IPS-20b (cell line): ENCODE data around the gene PDPK1.

Source experiments
- H3K27ac ChIP-seq: one replicate; pipeline ENCODE4 v1.5.1; 2013; ENCODE audit warnings: low read length
- H3K27me3 ChIP-seq: 2 replicates; pipeline ENCODE4 v1.6.1; 2013; ENCODE audit warnings: mild to moderate bottlenecking, low read length, inconsistent platforms; ENCODE audit not compliant: insufficient read depth
- H3K36me3 ChIP-seq: 2 replicates; pipeline ENCODE4 v1.6.1; 2013; ENCODE audit warnings: low read depth, mild to moderate bottlenecking, inconsistent platforms, low read length, moderate library complexity; ENCODE audit not compliant: insufficient read depth
- H3K4me1 ChIP-seq: 2 replicates; pipeline ENCODE4 v1.6.1; 2013; ENCODE audit warnings: mild to moderate bottlenecking, control low read depth, inconsistent platforms, low read length, moderate library complexity; ENCODE audit not compliant: insufficient read depth
- H3K4me3 ChIP-seq: 2 replicates; pipeline ENCODE4 v1.5.1; 2013; ENCODE audit warnings: mild to moderate bottlenecking, low read length, inconsistent platforms
- H3K9ac ChIP-seq: 2 replicates; pipeline ENCODE4 v1.6.1; 2013; ENCODE audit warnings: low read depth, mild to moderate bottlenecking, inconsistent platforms, low read length, moderate library complexity
- H3K9me3 ChIP-seq: 2 replicates; pipeline ENCODE4 v1.6.1; 2013; ENCODE audit warnings: mild to moderate bottlenecking, low read depth, low read length, inconsistent platforms; ENCODE audit not compliant: insufficient read depth

Gene PDPK1

DNA sequence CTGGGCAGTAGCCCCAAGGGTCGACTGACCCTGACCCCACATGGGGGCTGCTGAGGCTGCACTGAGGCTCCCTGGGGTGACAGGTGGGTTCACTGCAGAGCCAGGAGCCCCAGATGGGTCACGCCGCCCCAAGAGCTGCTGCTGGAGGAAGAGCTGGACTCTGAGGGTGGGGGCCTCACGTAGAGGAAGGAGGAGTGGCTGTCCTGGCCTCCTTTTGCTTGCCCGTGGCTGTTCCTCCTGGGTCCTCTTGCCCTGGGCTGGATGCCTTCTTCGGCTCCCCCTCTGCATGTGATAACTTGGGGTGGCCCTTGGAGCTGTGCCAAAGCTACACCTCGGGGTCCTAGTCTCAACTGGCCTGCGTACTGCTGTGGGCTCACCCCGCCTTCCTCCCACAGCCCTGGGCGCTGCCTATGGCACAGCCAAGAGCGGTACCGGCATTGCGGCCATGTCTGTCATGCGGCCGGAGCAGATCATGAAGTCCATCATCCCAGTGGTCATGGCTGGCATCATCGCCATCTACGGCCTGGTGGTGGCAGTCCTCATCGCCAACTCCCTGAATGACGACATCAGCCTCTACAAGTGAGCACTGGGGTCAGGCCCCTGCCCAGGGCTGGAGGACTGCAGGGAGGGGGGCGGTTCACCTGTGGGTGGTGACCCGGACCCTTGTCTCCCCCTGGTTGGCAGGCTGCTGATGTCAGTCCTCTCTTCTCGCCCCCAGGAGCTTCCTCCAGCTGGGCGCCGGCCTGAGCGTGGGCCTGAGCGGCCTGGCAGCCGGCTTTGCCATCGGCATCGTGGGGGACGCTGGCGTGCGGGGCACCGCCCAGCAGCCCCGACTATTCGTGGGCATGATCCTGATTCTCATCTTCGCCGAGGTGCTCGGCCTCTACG lies 18.8 kb upstream of the PDPK1 start:
- no peaks in the 10 kb centered on the region for H3K9me3 ChIP-seq
- H3K4me1 ChIP-seq: peaks cover 8% of the 10 kb centered on the region
- no peak overlapping the region for H3K4me3 ChIP-seq
- no peak overlapping the region for H3K9ac ChIP-seq
- H3K36me3 ChIP-seq: peaks cover 18% of the 10 kb centered on the region; the same call in 1 of the 2 replicates
- no peak overlapping the region for H3K27ac ChIP-seq
- H3K27me3 ChIP-seq: no peaks in the 10 kb centered on the region

DNA sequence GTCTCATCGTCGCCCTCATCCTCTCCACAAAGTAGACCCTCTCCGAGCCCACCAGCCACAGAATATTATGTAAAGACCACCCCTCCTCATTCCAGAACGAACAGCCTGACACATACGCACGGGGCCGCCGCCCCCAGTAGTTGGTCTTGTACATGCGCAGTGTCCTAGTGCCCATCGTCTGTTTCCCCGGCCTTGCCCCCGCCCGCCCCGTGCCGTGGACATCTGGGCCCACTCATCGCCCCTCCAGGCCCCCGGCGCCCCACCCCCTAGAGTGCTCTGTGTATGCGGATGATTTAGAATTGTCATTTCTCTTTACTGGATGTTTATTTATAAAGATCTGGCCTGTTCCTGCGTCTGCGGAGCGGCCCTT lies 18.1 kb upstream of the PDPK1 start:
- no peaks in the 10 kb centered on the region for H3K9me3 ChIP-seq
- no peak overlapping the region for H3K9ac ChIP-seq
- no peak overlapping the region for H3K27ac ChIP-seq
- peaks cover 8% of the 10 kb centered on the region for H3K4me1 ChIP-seq
- no peaks in the 10 kb centered on the region for H3K27me3 ChIP-seq
- no peak overlapping the region for H3K4me3 ChIP-seq
- H3K36me3 ChIP-seq: peaks cover 24% of the 10 kb centered on the region

DNA sequence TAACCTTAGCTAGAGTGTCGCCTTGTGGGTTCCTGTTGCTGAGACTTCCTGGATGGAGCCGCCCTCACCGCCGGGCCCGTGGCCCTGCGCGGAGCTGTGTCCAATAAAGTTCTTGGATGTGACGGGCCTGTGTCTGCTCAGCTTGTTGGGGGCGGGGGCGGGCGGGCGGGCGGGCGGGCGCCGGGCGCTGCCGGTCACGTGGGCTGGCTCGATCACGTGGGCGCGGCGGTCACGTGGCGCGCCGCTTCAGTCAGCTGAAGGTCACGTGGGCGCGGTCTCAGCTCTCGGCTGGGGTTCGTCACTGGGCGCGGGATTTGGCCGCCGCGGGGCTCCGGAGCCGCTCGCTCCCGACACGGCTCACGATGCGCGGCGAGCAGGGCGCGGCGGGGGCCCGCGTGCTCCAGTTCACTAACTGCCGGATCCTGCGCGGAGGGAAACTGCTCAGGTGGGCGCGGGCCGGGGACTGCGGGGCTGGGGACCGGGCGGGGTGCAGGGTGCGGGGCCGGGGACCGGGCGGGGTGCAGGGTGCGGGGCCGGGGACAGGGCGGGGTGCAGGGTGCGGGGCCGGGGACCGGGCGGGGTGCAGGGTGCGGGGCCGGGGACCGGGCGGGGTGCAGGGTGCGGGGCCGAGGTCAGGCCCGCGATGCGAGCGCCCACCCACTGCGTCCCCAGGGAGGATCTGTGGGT lies 17.6 kb upstream of the PDPK1 start, which contains the start of gene AMDHD2:
TSS of gene AMDHD2 (plus strand) at position 275 of the 687 bp plus-strand sequence. CDS start at position 363, 88 bp downstream.
- peaks cover 8% of the 10 kb centered on the region for H3K4me1 ChIP-seq

DNA sequence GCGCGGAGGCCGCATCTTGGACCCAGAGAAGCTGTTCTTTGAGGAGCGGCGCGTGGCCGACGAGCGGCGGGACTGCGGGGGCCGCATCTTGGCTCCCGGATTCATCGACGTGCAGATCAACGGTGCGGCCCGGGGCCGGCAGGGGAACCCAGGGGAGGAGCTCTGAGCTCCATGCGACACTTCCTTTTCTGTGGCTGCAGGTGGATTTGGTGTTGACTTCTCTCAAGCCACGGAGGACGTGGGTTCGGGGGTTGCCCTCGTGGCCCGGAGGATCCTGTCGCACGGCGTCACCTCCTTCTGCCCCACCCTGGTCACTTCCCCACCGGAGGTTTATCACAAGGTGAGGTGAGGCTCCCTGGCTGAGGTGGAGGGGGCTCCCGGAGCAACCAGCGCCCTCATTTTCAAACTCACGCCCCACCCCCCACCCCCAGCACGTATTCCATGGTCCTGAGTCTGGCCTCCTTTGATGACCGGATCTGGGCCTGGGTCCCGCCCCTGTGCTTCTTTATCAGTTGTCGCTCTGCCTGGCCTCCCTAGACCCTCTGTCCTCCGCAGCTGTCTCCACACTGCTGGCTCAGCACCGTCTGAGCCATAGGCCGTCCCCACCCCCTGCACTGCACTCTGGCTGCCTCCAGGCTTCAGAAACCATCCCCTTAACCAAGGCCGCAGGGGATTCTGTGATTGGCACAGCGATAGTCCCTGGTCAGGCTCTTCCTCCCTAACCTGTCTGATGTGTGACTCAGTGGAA lies 16.9 kb upstream of the PDPK1 start:
- Histone ChIP-seq H3K27me3 (no peaks in the 10 kb centered on the region), H3K9ac (peak overlapping the region; percentile 77; the same call in 1 of the 2 replicates), H3K27ac (no peak overlapping the region), H3K4me3 (peak overlapping the region; percentile 77), H3K4me1 (peaks cover 8% of the 10 kb centered on the region; the same call in 1 of the 2 replicates), H3K36me3 (peaks cover 30% of the 10 kb centered on the region), H3K9me3 (no peaks in the 10 kb centered on the region)

More for the DNA sequence above, 17.6 kb upstream of the PDPK1 start, which contains the start of gene AMDHD2:
- no peaks in the 10 kb centered on the region for H3K27me3 ChIP-seq
- peaks cover 27% of the 10 kb centered on the region for H3K36me3 ChIP-seq
- H3K27ac ChIP-seq: no peak within 1 kb of the TSS
- no peaks in the 10 kb centered on the region for H3K9me3 ChIP-seq
- H3K9ac ChIP-seq: peak within 1 kb of the TSS; percentile 77; the same call in 1 of the 2 replicates
- peak within 1 kb of the TSS; percentile 77 for H3K4me3 ChIP-seq

DNA sequence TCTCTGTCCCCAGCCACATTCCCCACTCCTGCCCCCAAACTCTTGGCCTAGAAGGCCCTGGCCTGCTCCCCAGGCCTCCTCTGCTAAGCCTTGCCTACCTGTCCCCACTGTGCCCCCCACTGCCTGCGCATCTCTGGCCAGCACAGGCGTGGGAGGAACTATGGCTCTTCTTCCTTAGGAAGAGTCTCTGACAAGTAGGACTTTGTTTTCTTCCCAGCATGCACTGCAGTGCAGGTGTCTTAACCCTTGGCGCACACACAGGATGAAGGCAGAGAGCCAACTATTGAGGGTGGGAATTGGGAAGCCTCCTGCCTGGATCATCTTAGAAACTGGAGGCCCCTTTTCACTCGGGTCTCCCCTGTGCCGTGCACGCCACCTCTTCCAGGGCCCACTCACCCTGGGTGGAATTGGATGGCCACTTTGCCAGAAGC lies 14.0 kb upstream of the PDPK1 start:
- Histone ChIP-seq H3K27ac (no peak overlapping the region), H3K4me1 (0 out of 2 replicates have a peak, but pooled peaks cover 3% of the 10 kb centered on the region), H3K4me3 (no peak overlapping the region), H3K9me3 (no peaks in the 10 kb centered on the region), H3K9ac (no peak overlapping the region), H3K36me3 (peaks cover 37% of the 10 kb centered on the region), H3K27me3 (no peaks in the 10 kb centered on the region)

DNA sequence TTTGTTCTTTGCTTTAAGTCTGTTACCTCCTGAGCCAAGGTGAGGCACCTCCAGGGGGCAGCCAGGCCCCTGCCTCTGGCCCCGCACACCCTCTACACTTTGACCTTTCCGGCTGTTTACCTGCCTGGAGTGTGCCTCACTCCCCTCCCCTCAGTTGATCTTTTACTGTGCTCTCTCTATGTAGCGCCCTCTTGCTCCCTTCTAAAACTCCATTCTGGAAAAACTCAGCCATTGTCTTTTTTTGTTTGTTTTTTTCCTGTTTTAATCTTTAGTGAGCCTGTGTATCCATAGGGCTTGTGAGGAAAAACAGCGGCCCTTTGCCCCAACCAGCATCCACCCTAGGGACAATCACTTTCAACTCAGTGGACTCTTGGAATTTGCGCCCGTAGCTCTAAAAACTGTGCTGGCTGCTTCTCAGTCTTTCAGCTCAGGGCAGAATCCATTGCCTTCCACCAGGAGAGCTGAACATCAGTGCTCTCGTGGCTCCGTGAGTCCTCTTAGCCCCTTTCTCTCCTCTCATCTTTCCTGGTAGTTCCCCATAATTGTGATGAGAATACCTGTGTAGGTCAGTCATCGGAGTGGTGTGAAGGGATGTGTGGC lies 13.4 kb upstream of the PDPK1 start:
- H3K9ac ChIP-seq: no peak overlapping the region
- H3K36me3 ChIP-seq: peaks cover 43% of the 10 kb centered on the region
- H3K9me3 ChIP-seq: no peaks in the 10 kb centered on the region
- H3K4me3 ChIP-seq: no peak overlapping the region
- no peak overlapping the region for H3K27ac ChIP-seq
- no peaks in the 10 kb centered on the region for H3K27me3 ChIP-seq
- 0 out of 2 replicates have a peak, but pooled peaks cover 3% of the 10 kb centered on the region for H3K4me1 ChIP-seq

DNA sequence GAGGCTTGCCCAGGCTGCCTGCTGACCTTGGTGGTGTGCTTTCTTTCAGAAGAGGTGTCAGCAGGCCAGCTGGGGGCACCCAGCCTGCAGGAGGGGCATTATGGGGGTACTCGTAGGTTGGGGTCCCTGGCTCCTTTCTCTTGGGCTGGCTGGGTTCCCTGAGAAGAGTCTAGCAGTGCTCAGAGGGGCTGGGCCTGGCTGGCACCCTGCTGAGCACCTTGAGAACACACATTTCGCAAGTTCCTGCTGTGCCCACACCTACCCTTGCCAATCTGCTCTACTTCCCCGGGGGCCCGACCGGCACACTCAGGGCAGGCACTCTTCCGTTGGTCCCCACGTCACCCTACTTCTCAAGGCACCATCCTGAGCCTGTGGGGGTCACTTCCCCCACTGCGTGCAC lies 11.7 kb upstream of the PDPK1 start:
- H3K9ac ChIP-seq: no peak overlapping the region
- no peak overlapping the region for H3K4me3 ChIP-seq
- no peaks in the 10 kb centered on the region for H3K27me3 ChIP-seq
- H3K4me1 ChIP-seq: peaks cover 8% of the 10 kb centered on the region; the same call in 1 of the 2 replicates
- no peaks in the 10 kb centered on the region for H3K9me3 ChIP-seq
- no peak overlapping the region for H3K27ac ChIP-seq
- H3K36me3 ChIP-seq: peaks cover 47% of the 10 kb centered on the region

DNA sequence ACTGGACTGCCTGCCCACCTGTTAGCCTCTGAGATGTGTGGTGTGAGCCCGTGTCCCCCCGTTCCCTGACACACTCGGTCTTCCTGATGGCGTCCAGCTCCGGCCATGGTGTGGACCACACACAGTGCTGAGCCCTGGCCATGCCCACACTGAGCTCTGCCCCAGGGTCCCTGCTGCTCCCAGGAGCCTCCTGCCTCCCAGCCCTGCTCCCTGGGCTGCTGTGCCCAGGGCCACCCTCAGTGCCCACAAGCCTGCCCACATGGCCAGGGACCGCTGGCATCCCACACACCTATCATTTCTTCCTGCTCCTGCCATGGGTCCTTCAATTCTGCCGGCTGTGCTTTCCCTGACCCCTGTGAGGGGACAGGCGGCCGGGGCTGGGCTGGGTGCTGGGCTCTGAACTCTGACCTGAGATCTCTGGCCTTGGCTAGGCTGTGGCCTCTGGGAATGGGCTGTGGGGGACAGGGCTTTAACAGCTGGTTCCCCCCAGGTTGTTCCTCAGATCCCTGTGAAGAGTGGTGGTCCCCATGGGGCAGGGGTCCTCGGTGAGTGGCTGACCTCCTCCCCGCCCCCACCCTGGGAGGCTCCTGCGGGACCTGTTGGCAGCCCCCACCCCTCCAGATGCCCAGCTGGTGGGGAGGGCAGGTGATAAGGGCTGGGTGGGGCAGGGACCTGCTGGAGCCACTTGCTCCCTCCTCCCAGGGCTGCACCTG lies 10.6 kb upstream of the PDPK1 start:
- H3K9me3 ChIP-seq: no peaks in the 10 kb centered on the region
- H3K36me3 ChIP-seq: peaks cover 47% of the 10 kb centered on the region
- H3K4me1 ChIP-seq: peaks cover 6% of the 10 kb centered on the region; the same call in 1 of the 2 replicates
- H3K9ac ChIP-seq: no peak overlapping the region
- no peak overlapping the region for H3K27ac ChIP-seq
- no peak overlapping the region for H3K4me3 ChIP-seq
- no peaks in the 10 kb centered on the region for H3K27me3 ChIP-seq

DNA sequence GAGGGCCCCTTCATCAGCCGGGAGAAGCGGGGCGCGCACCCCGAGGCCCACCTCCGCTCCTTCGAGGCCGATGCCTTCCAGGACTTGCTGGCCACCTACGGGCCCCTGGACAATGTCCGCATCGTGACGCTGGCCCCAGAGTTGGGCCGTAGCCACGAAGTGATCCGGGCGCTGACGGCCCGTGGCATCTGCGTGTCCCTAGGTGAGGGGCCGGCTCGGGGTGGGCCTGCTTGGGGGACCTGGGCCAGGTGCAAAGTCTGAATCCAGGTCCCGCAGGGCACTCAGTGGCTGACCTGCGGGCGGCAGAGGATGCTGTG lies 10.1 kb upstream of the PDPK1 start:
- no peaks in the 10 kb centered on the region for H3K27me3 ChIP-seq
- H3K4me1 ChIP-seq: peaks cover 6% of the 10 kb centered on the region; the same call in 1 of the 2 replicates
- peaks cover 47% of the 10 kb centered on the region for H3K36me3 ChIP-seq
- H3K4me3 ChIP-seq: no peak overlapping the region
- no peak overlapping the region for H3K9ac ChIP-seq
- no peaks in the 10 kb centered on the region for H3K9me3 ChIP-seq
- no peak overlapping the region for H3K27ac ChIP-seq

DNA sequence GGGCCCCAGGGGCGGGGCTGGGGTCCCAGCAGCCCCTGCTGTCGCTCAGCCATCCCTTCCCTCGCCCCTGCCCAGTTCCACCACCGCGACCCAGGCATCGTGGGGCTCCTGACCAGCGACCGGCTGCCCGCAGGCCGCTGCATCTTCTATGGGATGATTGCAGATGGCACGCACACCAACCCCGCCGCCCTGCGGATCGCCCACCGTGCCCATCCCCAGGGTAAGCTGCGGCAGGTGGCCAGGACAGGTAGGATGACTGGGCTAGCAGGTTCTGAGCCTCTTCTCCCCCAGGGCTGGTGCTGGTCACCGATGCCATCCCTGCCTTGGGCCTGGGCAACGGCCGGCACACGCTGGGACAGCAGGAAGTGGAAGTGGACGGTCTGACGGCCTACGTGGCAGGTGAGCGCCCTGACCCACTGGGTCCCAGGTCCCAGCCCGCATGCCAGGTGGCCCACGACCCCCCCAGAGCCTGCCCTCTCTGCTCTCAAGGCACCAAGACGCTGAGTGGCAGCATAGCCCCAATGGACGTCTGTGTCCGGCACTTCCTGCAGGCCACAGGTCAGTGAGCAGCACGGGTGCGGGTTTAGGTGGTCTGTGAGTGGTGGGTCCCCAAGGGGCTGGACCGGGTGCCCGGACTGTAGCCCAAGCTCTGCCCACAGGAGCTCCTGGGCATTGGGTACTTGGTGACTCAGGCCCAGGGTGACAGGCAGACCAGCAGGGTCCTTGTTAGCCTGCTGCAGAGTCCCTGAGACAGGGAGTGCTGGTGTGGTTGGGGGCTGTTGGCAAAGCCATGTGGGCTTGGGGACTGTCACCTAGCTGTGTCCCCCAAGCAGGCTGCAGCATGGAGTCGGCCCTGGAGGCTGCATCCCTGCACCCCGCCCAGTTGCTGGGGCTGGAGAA lies 9.4 kb upstream of the PDPK1 start:
- Histone ChIP-seq H3K27ac (no peak overlapping the region), H3K9me3 (no peaks in the 10 kb centered on the region), H3K27me3 (no peaks in the 10 kb centered on the region; the same call in 1 of the 2 replicates), H3K4me3 (no peak overlapping the region), H3K36me3 (peaks cover 41% of the 10 kb centered on the region), H3K4me1 (peaks cover 6% of the 10 kb centered on the region; the same call in 1 of the 2 replicates), H3K9ac (no peak overlapping the region)
